Choroid plexus epithelial cell (primary cell): ENCODE data around the gene ZNF747.

Experiments used
- DNase-seq: peaks from one replicate; pipeline ENCODE4 v3.0.0-alpha.2; 2010; ENCODE audit warnings: low read depth
- H3K4me3 ChIP-seq: 2 replicates; pipeline ENCODE4 v1.5.1; 2011; ENCODE audit warnings: low read depth, mild to moderate bottlenecking, control low read depth, low read length, moderate library complexity
- CTCF ChIP-seq: conservative IDR thresholded peaks from 2 replicates; pipeline ENCODE4 v1.5.1; 2011; ENCODE audit warnings: low read depth, mild to moderate bottlenecking, control low read depth, inconsistent platforms, low read length, moderate library complexity

Gene ZNF747

GRCh38 chr16:30509081-30509765 lies 25.4 kb downstream of the ZNF747 start:
- H3K4me3 ChIP-seq: no peak overlapping the region
- DNase-seq: no peak

GRCh38 chr16:30503403-30504296 lies 31.0 kb downstream of the ZNF747 start:
- DNase-seq: no peak
- TF ChIP-seq CTCF: no peak
- H3K4me3 ChIP-seq: no peak overlapping the region

More at GRCh38 chr16:30509081-30509765, 25.4 kb downstream of the ZNF747 start:
- no peak for TF ChIP-seq CTCF

GRCh38 chr16:30499284-30499683 lies 35.4 kb downstream of the ZNF747 start:
- TF ChIP-seq CTCF: no peak
- H3K4me3 ChIP-seq: no peak overlapping the region
- no peak for DNase-seq

- no peak overlapping the region for H3K4me3 ChIP-seq
These were observed 39.9 kb downstream of the ZNF747 start for GRCh38 chr16:30494709-30495108.

GRCh38 chr16:30493941-30494488 lies 40.6 kb downstream of the ZNF747 start:
- DNase-seq: no peak
- no peak for TF ChIP-seq CTCF
- no peak overlapping the region for H3K4me3 ChIP-seq

More at GRCh38 chr16:30494709-30495108, 39.9 kb downstream of the ZNF747 start:
- DNase-seq: no peak
- TF ChIP-seq CTCF: no peak

- no peak for TF ChIP-seq CTCF
- DNase-seq: peak; percentile 92
- H3K4me3 ChIP-seq: no peak overlapping the region
These were observed 42.8 kb downstream of the ZNF747 start for GRCh38 chr16:30491744-30492308.
